AG08396 (cell line): ENCODE results near the gene JADE1.

Source experiments
- DNase-seq: peaks from one replicate; pipeline ENCODE4 v3.0.0; 2012; ENCODE audit warnings: low spot score, mixed read lengths

JADE1 gene

GRCh38 chr4:128809477-128810330 lies at the start of gene JADE1:
JADE1 (plus strand) TSS chr4:128809700; CDS start chr4:128831759, 22,059 bp downstream.
- peak; percentile 89 for DNase-seq

- no peak for DNase-seq
Measured at GRCh38 chr4:128766781-128767180, 42.7 kb upstream of the JADE1 start.

- DNase-seq = no peak
Measured at GRCh38 chr4:128768373-128768996, 41.0 kb upstream of the JADE1 start.

GRCh38 chr4:128769011-128769410 lies 40.5 kb upstream of the JADE1 start:
- DNase-seq = no peak

GRCh38 chr4:128770807-128771206 lies 38.7 kb upstream of the JADE1 start:
- DNase-seq = no peak

- DNase-seq = no peak
Measured at GRCh38 chr4:128775477-128775876, 34.0 kb upstream of the JADE1 start.

- no peak for DNase-seq
Measured at GRCh38 chr4:128775916-128776315, 33.6 kb upstream of the JADE1 start.

GRCh38 chr4:128776794-128777216 lies 32.7 kb upstream of the JADE1 start:
- DNase-seq = peak; percentile 84

- no peak for DNase-seq
Measured at GRCh38 chr4:128780688-128781087, 28.8 kb upstream of the JADE1 start.

- DNase-seq = peak; percentile 53
Measured at GRCh38 chr4:128782076-128782715, 27.3 kb upstream of the JADE1 start.

GRCh38 chr4:128782875-128783614 lies 26.5 kb upstream of the JADE1 start:
- peak; percentile 50 for DNase-seq

GRCh38 chr4:128787509-128788311 lies 21.8 kb upstream of the JADE1 start:
- no peak for DNase-seq

GRCh38 chr4:128793859-128794672 lies 15.4 kb upstream of the JADE1 start:
- DNase-seq = no peak

- DNase-seq = no peak
Measured at GRCh38 chr4:128796934-128797333, 12.6 kb upstream of the JADE1 start.

- no peak for DNase-seq
Measured at GRCh38 chr4:128800284-128800683, 9.2 kb upstream of the JADE1 start.

- no peak for DNase-seq
Measured at GRCh38 chr4:128800701-128801284, 8.7 kb upstream of the JADE1 start.

- DNase-seq = no peak
Measured at GRCh38 chr4:128802680-128803628, 6.5 kb upstream of the JADE1 start.

- no peak for DNase-seq
Measured at GRCh38 chr4:128803783-128804182, 5.7 kb upstream of the JADE1 start.

- peak; percentile 44 for DNase-seq
Measured at GRCh38 chr4:128810331-128810870, 901 bp downstream of the JADE1 start.
